GM18526 (cell line): ENCODE measurements around the gene ASRGL1.

Experiments used
- POLR2A ChIP-seq: IDR thresholded peaks from 3 replicates; pipeline ENCODE4 v1.6.1; 2011; ENCODE audit not compliant: insufficient read length; ENCODE audit errors: extremely low read depth

Gene ASRGL1

GRCh38 chr11:62427630-62428233 is 90.5 kb downstream of the ASRGL1 start:
- no peak for TF ChIP-seq POLR2A

- no peak for TF ChIP-seq POLR2A
Observed at GRCh38 chr11:62428871-62429560, 91.8 kb downstream of the ASRGL1 start.

DNA sequence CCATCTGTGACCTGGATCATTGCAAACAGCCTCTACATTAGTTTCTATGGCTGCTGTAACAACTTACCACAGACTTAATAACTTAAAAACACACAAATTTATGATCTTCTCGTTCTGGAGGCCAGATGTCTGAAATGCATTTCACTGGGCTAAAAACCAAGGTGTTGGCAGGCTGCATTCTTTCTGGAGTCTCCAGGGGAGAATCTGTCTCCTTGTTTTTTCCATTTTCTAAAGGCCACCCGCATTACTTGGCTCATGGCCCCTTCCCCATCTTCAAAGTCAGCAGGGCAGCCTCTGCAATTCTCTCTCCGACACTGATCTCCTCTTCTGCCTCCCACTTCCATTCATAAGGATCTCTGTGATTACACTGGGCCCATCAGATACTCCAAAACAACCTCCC is 93.2 kb downstream of the ASRGL1 start:
- no peak for TF ChIP-seq POLR2A

DNA sequence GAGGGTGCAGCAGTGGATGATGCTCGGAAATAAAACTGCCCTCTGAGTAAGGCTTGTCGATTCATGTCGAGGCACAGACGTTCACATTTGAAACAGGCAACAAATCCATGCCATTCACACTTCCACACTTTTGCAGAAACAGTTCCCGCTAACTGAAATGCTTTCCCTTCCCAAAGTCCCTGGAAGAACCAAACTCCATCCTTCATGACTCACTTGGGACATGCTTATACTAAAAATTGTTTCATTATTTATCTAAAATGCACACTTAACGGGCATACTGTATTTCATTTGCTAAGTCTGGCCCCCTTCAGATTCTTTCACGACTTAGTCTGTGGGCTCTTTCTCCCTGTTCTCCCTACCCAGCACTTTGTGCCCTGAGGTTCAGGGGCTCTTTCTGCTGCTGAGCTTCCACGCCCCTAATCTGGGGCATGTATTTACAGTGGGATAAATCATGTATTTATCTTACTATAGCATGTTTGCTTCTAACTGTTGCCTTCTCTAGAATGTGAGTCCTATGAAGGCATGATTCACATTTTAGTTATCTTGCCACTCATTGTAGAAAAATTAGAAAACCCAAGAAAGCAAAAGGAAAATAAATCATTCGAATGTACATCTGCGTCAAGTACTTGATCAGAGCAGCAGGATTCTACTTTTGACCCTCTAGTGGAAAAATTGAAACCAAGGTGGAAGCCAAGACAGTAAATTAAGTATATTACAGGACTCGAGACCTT is 94.1 kb downstream of the ASRGL1 start:
- no peak for TF ChIP-seq POLR2A

- no peak for TF ChIP-seq POLR2A
Observed at GRCh38 chr11:62432695-62433094, 95.4 kb downstream of the ASRGL1 start.

GRCh38 chr11:62433141-62433903 is 96.1 kb downstream of the ASRGL1 start:
- TF ChIP-seq POLR2A = no peak

- no peak for TF ChIP-seq POLR2A
Observed at GRCh38 chr11:62433904-62434276, 96.6 kb downstream of the ASRGL1 start.

DNA sequence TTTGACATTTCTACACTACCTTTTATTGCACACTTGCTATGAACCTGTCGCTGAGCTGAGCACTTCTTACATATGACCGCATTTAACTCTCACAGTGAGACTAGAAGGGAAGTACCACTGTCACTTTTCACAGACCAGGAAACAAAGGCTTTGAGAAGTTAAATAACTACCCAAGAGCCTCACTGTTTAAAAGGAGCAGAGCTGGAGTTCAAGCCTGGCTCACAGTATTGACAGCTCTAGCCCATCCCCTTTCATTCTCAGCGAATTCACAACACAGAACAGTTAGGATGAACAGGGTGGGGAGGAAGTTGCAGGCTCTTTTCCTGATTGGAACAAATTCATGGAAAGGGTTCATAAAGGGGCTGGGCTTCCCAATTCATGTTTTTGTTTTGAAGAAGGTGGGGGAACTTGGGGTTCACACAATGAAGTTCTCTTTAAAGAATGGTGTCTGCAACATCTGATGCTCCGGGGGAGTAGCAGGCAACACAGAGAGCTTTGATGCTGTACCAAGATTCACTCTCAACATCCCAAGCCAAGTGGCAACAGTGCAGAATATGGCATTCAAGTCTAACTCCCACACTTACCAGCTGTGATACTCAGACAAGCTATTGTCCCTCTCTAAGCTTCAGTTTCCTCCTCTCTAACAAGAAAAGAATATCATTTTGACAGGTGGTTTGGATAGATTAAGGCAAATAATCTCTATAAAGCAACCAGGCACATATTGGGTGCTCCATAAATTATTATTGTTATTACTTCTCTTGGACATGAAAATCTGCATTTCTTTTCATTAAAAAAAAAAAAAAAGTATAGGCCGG is 98.8 kb downstream of the ASRGL1 start:
- no peak for TF ChIP-seq POLR2A

DNA sequence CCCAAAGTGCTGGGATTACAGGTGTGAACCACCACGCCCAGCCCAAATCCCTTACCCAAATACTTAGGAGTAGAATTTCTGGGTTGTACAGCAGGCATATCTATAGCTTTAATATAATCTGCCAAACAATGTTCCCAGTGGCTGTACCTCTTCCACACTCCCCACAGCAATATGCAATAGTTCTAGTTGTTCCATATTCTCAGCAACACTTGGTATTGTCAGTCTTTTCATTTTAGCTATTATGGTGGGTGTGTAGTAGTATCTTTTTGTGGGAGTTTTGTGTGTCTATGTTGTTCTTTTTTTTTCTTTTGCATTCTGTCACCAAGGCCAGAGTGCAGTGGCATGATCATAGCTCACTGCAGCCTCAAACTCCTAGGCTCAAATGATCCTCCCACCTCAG is 100.4 kb downstream of the ASRGL1 start:
- TF ChIP-seq POLR2A = no peak

- no peak for TF ChIP-seq POLR2A
Observed at GRCh38 chr11:62438641-62439040, 101.4 kb downstream of the ASRGL1 start.

DNA sequence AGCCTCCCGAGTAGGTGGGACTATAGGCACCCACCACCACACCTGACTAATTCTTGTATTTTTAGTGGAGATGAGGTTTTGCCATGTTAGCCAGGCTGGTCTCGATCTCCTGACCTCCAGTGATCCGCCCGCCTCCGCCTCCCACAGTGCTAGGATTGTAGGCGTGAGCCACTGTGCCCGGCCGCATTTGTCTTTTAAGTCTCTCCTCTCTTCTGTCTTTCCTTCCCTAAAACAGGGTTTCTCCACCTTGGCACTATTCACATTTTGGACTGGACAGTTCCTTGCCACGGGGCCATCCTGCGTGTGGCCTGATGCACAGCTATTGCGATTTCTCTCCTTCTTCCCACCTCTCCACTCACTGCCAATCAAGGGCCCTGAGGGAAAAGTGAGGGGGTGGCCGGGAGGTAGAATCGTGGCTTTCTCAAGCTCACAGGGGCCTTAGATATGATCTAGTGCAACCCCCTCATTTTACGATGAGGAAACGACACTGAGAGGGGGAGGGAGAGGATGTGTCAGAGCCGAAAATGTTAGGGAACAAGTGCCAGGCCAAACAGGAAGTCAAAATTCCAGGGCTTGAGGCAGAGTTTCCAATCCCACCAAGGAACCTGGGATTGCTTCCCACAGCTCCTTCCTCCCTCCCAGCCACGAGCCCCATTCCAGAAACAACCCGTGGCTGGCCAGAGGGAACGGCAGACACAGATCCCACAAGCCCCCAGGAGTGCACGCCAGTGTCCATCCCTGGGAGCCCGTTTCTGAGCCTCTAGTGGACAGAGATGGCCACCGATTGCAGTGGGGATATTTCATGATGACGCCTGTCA is 102.7 kb downstream of the ASRGL1 start:
- TF ChIP-seq POLR2A = no peak
